Mononuclear cell (primary cell): ENCODE results near the gene CDON. TPM values are rescaled to one million over a fixed set of nuclear protein-coding genes. Genes with fewer than 3 reads are reported as not detected.

Source experiments
- H3K27me3 ChIP-seq: 2 replicates; pipeline ENCODE4 v1.6.0; 2011; ENCODE audit warnings: low read length, control low read depth; ENCODE audit not compliant: insufficient read depth
- H3K4me1 ChIP-seq: 2 replicates; pipeline ENCODE4 v1.5.1; 2011; ENCODE audit warnings: mild to moderate bottlenecking, low read length, control low read depth; ENCODE audit not compliant: insufficient read depth
- H3K4me3 ChIP-seq: 2 replicates; pipeline ENCODE4 v1.5.1; 2011; ENCODE audit warnings: mild to moderate bottlenecking, low read length, moderate library complexity
- H3K9me3 ChIP-seq: 2 replicates; pipeline ENCODE4 v1.5.1; 2011; ENCODE audit warnings: low read depth, mild to moderate bottlenecking, control low read depth, low read length
- total RNA-seq: library from RNA; depleted of rRNA; stranded (reverse); fragments of >200 nt; gene quantifications from one replicate; pipeline ENCODE4 v1.2.3, GENCODE V29; 2012

The CDON gene
- total RNA-seq, 1 donor, result 1.2 TPM

DNA sequence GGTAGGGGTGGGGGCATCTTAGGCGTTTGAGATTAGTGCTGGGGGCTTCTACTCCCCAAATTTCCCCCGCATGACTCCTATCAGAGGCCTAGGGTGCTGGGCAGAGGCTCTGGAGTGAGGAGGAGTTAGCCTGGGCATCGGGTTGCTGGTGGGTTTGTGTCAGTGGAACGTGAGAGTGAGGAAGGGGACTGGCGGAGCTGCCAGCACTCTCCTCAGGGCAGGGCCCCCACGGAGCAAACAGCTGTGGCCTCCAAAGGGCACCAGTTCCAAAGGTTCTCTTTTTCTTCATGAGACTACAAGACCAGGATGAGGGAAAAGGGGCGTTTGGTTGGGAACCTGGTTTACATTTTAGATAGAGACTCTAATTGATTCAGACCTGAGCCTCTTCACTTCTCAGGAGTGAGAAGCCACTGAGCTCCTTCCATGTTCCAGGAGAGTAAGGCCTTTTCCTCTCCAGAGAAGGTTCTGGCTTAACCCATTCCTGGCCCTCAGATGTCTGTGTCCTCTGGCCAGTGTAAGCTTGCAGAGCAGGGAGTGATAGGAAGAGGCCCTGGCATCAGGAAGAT, 35.6 kb upstream of the CDON start:
- no peaks in the 10 kb centered on the region for H3K9me3 ChIP-seq
- no peaks in the 10 kb centered on the region for H3K27me3 ChIP-seq
- no peaks in the 10 kb centered on the region for H3K4me1 ChIP-seq
- H3K4me3 ChIP-seq, result no peak overlapping the region

DNA sequence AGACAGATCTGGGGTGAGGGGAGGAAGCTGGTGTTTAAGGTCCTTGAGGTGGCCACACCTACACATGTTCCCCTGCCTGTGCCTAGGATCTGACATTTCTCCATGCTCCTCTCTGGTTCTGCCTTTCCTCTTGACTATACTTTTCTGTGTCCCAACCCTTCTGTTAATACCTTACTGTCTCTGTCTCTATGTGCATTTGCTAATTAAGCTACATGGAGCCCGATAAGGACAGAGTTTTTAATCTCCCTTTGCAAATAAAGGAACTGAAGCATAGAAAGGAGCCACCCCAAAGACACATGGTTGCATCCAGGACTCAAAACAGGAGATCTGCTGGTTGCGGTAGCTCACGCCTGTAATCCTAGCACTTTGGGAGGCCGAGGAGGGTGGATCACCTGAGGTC, 33.1 kb upstream of the CDON start:
- Histone ChIP-seq H3K4me1 (no peaks in the 10 kb centered on the region), H3K4me3 (no peak overlapping the region), H3K9me3 (no peaks in the 10 kb centered on the region), H3K27me3 (no peaks in the 10 kb centered on the region)

DNA sequence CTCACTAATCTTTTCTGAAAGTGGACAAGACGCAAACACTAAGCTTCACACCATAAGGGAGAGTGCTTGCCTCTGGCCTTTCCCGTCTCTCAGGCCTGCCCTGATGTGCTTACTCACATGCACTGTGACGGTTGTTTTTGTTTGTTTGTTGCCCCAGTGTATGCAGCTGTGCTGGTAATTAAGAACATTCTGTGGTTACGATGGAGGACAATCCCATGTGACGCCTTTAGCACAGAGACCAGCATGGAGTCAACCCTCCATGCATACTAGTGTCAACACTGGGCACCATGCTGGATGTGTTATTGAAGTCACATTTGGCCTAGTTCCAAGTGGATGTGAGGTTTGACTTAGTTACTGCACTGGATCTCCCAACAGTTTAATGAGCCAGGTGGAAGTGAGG, 27.8 kb upstream of the CDON start:
- H3K4me1 ChIP-seq, result no peaks in the 10 kb centered on the region
- H3K27me3 ChIP-seq, result no peaks in the 10 kb centered on the region
- H3K9me3 ChIP-seq, result no peaks in the 10 kb centered on the region
- no peak overlapping the region for H3K4me3 ChIP-seq

DNA sequence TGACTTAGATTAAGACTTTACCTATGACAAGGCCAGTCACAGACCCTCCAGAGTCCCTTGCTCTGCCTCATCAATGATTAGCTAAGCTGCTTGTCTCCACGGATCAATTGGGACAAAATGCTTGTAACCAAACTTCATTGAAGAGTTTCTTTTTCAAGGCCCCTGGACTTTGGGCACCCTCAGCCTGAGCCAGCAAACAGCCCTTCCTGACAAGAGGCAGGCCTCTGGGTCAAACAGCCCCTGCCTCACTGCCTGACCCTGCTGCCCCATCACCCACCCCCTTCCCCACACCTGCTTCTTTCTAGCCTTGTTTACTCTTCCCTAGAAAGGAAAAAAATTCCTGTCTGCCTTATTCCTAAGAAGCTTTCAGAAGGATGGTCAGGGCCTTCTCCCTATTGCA, 26.3 kb upstream of the CDON start:
- H3K4me1 ChIP-seq, result no peaks in the 10 kb centered on the region
- no peaks in the 10 kb centered on the region for H3K27me3 ChIP-seq
- no peaks in the 10 kb centered on the region for H3K9me3 ChIP-seq
- H3K4me3 ChIP-seq, result no peak overlapping the region

DNA sequence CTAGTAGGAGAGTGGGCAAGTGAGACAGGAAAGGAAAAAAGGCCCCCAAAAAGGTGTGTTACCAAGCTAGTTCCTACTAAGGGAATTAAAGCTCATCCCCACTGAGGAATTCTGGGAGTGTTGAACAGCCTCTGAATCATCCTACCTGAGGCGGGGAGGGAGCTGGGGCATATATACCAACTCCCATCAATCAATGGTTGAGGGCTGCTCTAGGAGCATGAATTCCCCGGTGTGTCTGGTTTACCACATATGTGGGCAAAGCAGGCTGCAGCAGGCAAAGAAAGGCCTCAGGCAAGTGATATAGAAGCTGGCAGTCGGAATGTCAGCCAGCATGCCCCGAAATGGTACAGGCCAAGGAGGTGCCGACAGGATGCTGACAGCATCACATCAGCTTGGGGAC, 23.6 kb upstream of the CDON start:
- Histone ChIP-seq H3K4me3 (no peak overlapping the region), H3K9me3 (no peaks in the 10 kb centered on the region), H3K4me1 (no peaks in the 10 kb centered on the region), H3K27me3 (no peaks in the 10 kb centered on the region)

DNA sequence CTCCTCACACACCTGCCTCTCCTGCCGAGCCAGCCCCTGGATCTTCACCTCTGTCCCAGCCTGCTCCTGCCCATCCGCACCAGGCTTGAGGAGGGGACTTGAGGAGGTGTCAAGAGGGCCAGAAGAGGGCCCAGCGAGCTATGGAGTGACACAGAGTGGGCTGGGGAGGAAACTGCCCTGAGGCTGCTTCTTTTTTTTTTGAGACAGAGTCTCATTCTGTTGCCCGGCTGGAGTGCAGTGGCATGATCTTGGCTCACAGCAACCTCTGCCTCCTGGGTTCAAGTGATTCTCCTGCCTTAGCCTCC, 21.9 kb upstream of the CDON start:
- no peaks in the 10 kb centered on the region for H3K4me1 ChIP-seq
- no peaks in the 10 kb centered on the region for H3K27me3 ChIP-seq
- H3K4me3 ChIP-seq, result no peak overlapping the region
- no peaks in the 10 kb centered on the region for H3K9me3 ChIP-seq

DNA sequence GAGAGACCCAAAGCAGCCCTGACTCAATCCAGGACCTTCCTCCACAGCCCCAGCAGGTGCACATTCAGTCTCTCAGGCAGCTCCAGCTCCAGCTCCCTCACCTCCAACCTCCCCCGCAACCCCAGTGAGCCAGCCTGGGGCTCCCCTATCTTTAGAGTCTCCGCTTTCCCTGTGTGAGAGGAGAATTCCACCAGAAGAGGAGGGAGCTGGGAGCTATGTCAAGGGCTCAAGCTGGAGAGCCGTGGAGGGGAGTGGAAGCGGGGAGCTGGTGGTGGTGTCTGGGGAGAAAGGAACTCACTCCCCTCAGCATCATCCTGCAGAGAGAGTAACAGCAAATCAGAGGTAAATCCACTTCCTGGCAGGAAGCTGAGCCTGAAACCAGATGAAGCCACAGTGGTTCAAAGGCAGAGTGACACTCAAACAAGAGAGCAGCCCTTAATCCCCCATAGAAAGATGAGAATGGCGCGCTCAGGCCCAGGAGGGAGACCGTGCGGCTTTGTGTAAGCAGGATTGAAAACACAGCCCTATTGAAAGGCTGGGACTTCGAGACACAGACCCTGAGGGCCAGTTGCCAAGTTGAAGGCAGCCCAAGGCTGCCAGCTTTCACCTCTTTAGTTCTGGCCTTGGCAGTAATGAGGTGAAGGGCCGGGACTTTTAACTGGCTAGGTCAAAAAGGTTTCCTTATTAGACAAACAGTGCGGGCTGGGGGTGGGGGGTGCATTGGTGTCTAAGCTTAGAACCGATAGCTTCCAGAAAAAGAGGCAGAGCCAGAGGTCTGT, 21.4 kb upstream of the CDON start:
- Histone ChIP-seq H3K4me3 (no peak overlapping the region), H3K9me3 (no peaks in the 10 kb centered on the region), H3K27me3 (no peaks in the 10 kb centered on the region), H3K4me1 (no peaks in the 10 kb centered on the region)

DNA sequence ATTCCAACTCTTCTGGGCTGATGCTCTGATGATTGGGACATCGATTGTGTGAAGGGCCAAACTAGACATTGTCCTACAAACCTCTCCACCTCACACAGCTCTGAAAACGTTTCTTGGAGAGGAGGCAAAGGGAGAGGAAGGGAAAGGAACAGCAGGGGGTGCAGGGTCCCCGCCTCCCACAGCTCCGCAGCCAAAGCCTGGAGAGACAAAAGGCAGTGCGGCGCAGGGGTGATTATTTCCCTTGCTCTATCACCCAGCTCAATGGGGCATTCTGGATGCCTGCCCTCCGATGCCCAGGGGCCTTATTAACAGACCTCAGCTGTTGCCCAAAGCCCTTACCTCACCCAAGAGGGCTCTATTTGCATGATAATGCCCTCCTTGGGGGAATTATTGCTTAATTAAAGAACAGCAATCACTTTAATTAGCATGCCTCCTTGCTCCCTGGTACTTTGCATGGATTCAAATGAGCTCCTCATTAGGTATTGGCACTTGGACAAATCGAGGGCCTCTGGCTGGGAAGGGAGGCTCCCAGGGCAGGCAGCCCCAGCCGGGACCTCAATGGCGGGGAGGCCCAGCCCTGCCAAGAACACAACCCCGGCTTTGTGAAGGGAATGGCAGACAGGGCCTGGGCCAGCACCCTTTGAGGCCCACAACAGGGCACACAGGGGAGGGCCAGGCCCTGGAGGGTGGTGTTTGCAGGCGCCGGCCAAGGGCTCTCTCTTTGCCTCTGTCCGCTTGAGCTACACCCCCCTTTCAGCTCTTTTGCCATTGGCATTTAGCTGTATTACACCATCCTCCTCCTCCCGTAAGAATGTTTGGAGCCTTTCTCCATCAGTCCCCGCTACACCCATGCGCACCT, 19.8 kb upstream of the CDON start:
- Histone ChIP-seq H3K4me3 (no peak overlapping the region), H3K9me3 (no peaks in the 10 kb centered on the region), H3K4me1 (no peaks in the 10 kb centered on the region), H3K27me3 (no peaks in the 10 kb centered on the region)

DNA sequence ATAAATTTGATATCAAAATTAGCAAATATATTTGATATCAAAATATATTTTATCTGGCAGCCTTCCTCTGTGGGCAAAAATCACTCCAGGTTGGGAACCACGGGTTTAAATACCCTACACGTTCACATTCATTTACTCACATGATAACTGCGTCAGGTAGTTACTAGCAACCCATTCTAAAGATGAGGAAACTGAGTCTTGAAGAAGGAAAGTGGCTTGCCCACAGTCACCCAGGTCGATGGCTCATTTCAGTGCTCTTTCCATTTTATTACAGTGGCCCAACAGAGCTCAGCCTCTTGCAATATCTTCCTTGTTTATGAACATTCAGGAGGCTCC, 19.2 kb upstream of the CDON start:
- H3K4me1 ChIP-seq, result no peaks in the 10 kb centered on the region
- H3K9me3 ChIP-seq, result no peaks in the 10 kb centered on the region
- H3K27me3 ChIP-seq, result no peaks in the 10 kb centered on the region
- no peak overlapping the region for H3K4me3 ChIP-seq

DNA sequence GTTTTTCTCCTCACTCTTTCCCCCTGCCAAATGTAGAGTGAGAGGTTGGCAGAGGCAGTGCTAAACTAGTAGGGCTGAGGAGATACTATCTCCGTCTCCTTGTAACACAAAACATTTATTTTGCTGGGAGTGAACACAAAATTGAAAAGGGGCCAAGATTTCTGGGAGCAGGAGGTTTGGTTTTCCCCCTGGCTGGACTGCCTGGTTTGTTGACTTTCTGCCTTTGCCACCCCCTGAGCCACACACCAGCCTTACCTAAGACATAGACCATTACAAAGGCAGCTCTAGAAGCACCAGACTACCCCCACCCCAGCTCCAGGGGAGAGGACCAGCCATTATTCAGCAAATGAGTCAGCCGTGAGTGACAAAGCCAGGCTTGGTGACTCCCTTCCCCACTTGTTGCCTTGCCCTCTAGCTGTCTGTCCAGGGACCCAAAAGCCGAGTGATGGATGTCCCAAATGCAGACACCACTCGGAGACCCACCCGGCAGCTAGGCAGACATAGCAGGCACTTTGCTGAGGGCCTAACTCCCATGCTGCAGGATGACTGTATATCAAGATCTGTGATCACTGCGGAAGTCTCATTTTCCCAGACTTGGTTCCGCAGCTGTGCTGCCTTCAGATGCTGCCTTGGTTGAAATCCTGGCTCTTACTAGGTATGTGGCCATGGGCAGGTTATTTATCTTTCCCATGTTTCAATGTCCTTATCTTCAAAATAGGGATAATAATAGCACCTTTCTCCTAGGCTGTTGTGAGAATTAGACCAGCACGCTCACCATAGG, 17.7 kb upstream of the CDON start:
- H3K4me1 ChIP-seq, result no peaks in the 10 kb centered on the region
- no peak overlapping the region for H3K4me3 ChIP-seq
- no peaks in the 10 kb centered on the region for H3K27me3 ChIP-seq
- no peaks in the 10 kb centered on the region for H3K9me3 ChIP-seq

DNA sequence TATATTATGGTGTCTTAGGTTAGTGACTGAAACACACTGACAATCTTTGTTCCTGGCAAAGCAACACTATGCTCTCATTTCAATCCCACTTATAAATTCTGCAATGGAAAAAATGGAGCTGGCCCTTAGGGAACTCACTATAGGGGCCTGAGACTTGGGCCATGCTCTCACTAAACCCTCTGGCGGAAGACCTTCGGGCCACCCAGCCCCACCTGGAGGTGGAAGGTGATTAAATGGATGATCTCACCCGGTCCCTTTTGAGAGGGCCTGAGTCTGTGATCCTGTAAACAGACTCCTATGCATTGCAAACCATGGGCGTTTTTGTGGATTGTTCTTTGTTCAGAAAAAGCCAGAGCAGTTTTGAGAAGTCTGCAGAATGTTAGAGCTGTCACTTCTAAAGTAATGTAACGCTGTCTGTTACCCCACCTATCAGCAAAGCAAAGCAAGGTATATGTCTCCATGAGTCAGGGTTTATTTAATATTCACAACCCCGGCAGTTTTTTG, 17.0 kb upstream of the CDON start:
- Histone ChIP-seq H3K4me3 (no peak overlapping the region), H3K9me3 (no peaks in the 10 kb centered on the region), H3K4me1 (no peaks in the 10 kb centered on the region), H3K27me3 (no peaks in the 10 kb centered on the region)

DNA sequence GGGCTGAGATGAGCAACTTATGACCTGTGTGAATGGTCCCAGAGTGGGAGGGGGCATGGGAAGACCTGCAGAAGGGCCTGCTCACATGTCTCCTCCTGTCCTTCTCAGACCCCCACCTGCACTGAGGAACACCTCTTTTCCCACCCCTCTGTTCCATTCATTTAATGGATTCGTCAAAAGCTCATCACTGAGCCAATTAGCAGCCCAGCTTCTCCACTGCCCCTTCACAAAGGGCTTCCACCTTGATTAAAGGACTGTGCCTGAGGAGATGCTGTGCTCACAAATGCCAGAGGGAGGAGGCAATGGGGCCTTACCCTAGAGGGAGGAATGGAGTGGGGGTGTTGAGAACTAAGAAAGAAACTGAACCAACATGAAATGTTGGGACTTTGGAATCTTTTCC, 14.0 kb upstream of the CDON start:
- Histone ChIP-seq H3K27me3 (no peaks in the 10 kb centered on the region), H3K4me3 (no peak overlapping the region), H3K9me3 (no peaks in the 10 kb centered on the region), H3K4me1 (no peaks in the 10 kb centered on the region)

DNA sequence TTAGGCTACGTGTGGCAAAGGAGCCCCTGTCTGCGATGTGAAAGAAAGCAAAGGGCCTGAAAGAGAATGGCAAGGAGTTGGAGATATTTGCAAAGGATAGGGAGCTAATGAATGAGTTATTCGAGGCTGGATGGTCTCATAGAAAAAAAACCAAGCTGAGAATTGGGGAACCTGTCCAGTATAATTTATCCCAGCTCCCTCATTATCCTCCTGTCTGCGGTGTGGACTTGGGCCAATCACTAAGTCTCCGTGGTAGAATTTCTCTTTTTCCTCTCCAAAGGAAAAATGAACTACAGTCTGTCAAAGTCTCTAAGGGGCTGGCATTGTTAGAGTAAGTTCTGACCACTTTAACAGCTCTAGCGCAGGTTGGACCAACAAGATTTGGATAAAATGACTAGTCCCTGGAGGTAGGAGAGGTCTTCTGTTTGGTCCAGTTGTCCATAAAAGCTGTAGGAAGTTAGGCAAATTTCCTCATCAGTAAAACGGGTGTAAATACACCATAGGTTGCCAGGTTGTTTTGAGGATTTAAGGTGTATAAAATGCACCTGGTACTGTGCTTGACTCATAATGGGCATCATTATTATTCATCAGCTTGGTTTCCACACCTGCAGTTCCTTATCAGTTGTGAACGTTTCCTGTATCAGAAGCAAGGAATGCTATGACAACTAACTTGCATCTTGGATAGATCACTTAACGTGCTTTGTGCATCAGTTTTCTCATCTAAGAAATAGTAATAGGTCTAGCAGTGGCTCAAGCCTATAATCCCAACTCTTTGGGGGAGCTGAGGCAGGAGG, 10.3 kb upstream of the CDON start:
- no peaks in the 10 kb centered on the region for H3K9me3 ChIP-seq
- H3K4me1 ChIP-seq, result no peaks in the 10 kb centered on the region
- no peaks in the 10 kb centered on the region for H3K27me3 ChIP-seq
- no peak overlapping the region for H3K4me3 ChIP-seq

DNA sequence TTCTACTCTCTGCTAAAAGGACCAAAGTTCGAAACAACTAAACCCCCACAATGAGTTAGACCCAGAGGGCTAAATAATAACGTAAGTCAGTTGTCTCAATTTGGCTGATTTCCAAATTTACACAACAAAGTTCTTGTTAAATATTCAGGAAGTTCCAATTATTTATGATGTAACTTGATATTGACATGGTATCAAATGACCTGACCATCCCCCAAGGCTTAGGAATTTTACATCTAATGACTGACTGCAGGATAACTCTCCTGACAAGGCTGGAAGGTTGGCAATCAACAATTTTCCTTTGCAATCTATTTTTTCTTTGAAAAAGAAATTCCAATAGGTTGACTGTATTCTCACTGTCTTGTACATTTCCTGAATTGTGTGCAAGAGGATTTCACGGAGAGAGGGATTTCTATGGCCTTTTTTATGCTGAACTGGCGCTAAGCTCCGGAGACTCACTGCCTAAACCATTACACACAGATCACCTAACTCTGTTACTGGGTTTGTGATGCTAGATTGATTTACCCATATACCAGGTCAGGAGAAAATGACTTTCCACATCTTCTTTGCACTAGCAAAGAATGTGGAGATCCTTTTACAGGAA, 9.6 kb upstream of the CDON start:
- H3K4me3 ChIP-seq, result no peak overlapping the region
- H3K4me1 ChIP-seq, result no peaks in the 10 kb centered on the region
- H3K9me3 ChIP-seq, result no peaks in the 10 kb centered on the region
- H3K27me3 ChIP-seq, result no peaks in the 10 kb centered on the region
